SKM-1 (cell line): Measurements from ENCODE around the gene MGAT4B.
"Not testable (repeated sequence)": the region's sequence is repeated elsewhere in the genome, so short reads cannot be mapped to it uniquely, and the experiment has no call there.

ENCODE experiments used
- DNase-seq: peaks from one replicate; lab custom pipeline; 2025; ENCODE audit not compliant: unreplicated experiment; lab: John Stamatoyannopoulos, UW

The MGAT4B gene

DNA sequence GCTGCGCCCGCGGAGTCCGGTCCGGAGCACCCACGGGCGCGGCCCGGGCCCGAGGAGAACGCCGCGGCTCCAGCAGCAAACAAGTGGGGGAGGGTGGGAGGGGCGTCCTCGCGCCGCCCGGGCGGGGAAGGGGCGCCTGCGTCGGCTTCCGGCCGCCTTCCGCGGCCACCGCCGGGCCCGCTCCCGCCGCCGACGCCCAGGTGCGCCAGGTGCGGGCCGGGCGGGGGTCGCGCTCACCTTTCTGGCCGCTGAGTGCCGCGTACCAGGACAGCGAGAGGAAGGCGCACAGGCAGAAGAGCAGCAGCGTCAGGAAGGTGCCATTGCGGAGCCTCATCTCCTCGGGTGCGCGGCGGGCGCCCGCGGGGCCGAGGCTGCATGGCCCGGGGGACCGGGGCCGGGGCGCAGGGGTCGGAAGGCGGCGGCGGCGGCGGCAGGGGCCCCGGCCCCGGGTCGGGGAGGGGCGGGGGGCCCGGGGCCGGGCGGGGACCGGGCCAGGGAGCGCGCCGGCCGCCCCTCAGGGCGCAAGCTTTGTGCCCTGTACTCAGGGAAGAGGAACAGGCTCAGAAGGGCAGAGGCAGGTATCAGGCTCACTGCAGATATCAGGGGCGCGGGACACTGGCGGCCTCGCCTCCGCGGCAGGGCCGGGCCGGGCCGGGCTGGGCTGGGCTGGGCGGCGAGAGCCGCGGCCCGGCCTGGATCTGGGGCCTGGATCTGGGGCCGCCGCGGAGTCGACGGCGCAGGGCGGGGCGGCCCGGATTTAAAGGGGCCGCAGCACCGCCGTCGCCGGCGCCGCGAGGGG, at the start of gene MGAT4B:
Gene MGAT4B, minus strand, starts transcription at position 617 of the 799 bp plus-strand sequence. Its CDS starts 283 bp downstream, at position 334.
- no peak for DNase-seq

DNA sequence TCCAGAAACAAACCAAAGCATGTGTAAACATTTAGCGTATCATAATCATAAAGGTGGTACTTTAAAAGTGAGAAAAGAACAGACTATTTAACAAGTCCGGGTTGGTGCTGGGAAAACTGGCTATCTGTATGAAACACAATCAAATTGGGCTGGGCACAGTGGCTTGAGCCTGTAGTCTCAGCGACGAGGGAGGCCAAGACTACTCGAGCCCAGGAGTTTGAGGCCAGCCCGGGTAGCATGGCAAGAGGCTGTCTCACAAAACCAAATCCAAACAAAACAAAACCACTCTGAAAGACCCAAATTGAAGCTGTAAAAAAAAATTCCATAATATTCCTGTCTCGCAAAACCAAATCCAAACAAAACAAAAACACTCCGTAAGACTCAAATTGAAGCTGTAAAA, 47.7 kb upstream of the MGAT4B start:
- DNase-seq: no peak

DNA sequence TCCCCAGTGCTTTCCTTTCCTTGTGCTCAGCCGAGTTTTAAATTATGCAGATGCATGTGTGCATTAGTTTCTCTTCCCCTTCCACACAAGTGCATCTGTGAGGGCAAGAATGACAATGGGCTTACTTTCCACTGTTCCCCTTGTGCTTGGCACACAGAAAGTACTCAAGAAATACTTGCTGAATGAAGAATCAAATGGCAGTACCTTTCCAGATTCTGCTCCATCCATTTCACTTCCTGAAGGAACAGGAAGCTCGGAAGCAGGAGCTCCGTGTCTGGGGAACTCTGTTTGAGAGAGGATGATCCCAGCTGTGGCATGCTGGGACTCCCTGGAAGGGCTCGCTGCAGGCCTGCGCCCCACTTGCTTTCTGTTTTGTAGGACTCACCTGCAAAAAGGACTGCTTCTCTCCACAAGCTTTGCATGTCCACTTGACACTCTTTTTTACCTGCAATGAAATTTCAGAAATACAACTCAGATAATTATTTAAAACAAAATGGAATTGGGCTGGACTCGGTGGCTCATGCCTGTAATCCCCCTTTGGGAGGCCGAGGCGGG, 46.4 kb upstream of the MGAT4B start:
- DNase-seq: no peak

DNA sequence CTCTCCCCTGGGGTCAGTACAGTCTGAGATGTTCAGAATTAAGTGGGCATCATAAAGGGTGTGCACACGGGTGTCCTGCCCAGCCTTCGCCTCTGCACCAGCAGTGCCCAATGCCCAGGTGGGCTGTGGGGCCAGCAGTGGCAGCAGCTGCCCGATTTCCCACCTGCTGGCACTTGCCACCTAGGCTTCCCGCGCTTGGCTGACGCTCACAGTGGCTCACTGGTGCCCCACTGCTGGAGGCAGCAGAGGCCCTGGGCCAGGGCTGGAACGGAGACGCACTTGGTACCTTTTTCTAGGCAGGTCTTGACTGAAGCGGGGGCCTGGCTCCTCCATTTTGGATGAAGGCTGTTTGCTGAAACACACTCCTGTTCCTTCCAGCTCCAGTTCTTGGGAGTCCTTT, 35.0 kb upstream of the MGAT4B start:
- no peak for DNase-seq

DNA sequence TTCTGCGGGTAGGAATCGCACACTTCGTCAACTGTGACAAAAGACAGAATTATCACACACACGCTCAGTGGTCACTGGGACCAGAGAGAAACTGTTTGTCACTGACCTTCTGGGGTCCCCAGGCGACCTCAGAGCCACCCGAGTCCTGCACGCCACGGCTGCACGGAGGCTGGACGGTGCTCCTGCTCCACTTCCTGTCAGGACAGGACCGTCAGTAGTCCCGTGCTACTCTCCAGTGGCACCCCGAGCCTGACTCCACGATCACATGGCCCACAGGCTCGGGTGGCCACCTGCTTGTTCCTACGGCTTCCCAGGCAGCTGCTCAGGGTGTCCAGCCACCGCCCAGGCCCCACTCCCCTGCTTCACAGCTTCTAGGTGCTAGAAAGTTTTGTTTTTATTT, 34.1 kb upstream of the MGAT4B start:
- no peak for DNase-seq

DNA sequence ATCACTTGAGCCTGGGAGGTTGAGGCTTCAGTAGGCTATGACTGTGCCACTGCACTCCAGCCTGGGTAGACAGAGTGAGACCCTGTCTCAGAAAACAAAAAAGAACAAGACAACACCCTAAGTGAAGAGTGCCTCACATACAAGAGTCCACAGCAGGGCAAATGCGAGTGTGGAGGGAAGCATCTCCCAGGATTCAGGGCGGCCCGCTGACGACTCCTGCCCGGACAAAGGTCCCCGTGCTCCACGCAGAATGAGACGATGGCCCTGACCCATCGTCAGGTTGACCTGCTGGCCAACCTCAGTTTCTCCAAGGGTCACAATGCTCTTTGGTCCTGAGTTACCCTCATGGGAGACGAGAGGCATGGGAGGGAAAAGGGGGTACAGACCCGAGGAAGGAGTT, 33.7 kb upstream of the MGAT4B start:
- no peak for DNase-seq

DNA sequence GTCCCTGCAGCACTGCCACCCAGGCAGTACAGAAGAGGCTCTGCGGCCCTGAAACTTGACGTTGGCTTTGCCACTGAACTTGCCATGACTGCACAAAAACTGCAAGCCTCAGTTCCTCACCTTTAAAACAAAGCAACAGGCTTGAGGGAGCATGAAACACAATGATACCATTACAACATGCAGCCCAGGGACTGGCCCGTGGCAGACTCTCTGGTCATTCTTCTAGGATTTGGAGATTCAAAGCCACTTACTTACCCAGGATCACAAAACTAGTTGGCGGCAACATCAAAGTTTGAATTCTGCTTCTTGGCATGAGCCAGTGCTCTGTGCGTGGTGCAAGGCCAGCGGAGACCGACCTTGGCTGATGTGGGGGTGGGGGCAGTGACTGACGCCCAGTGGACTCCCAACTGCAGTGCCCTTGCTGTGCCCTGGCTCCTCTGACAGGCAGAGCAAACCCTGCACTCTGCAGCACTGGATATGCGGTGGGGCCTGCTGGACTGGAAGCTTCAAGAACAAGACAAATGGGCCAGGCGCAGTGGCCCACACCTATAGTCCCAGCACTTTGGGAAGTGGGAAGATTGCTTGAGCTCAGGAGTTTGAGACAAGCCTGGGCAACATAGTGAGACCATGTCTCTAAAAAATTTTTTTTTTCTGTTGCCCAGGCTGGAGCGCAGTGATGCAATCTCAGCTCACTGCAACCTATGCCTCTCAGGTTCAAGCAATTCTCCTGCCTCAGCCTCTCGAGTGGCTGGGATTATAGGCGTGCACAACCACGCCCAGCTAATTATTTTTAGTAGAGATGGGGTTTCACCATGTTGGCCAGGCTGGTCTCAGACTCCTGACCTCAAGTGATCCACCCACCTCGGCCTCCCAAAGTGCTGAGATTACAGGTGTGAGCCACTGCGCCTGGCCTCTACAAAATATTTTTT, 32.9 kb upstream of the MGAT4B start:
- DNase-seq: no peak

DNA sequence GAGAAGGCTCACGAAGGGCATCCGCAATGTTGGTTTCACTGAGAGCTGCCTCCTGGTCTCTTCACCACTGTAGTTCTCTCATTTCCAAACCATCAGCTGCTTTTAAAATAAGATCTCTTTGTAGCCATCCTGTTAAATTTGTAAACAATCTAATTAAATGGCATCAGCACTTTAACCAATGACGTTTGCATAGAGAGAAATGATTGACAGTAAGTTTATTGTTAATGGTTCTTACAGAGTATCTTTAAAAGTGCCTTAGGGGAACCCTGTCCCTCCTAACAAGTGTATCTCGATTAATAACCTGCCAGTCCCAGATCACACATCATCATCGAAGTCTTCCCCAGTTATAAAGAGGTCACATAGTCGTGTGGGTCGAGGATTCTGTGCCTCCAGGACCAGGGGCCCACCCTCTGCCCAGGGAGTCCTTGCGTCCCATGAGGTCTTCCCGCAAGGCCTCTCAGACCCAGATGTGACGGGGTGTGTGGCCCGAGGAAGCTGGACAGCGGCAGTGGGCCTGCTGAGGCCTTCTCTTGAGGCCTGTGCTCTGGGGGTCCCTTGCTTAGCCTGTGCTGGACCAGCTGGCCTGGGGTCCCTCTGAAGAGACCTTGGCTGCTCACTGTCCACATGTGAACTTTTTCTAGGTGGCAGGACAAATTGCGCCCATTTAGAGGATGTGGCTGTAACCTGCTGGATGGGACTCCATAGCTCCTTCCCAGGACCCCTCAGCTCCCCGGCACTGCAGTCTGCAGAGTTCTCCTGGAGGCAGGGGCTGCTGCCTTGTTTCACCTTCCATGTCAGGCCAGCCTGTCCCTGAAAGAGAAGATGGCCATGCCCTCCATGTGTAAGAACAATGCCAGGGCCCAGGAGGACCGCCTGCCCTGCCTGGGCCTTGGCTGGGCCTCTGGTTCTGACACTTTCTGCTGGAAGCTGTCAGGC, 30.7 kb upstream of the MGAT4B start:
- DNase-seq: no peak

DNA sequence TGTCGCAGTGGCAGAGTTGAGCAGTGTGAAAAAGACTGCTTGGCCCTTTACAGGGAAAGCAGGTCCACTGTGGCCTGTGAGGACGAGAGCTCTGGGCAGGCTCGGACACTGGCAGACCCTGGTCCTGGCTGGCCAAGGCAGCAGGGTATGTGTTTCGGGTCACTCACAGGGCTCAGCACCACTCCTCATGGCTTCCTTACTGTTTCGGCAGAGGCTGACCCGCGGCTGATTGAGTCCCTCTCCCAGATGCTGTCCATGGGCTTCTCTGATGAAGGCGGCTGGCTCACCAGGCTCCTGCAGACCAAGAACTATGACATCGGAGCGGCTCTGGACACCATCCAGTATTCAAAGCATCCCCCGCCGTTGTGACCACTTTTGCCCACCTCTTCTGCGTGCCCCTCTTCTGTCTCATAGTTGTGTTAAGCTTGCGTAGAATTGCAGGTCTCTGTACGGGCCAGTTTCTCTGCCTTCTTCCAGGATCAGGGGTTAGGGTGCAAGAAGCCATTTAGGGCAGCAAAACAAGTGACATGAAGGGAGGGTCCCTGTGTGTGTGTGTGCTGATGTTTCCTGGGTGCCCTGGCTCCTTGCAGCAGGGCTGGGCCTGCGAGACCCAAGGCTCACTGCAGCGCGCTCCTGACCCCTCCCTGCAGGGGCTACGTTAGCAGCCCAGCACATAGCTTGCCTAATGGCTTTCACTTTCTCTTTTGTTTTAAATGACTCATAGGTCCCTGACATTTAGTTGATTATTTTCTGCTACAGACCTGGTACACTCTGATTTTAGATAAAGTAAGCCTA, 29.8 kb upstream of the MGAT4B start:
- DNase-seq: no peak

DNA sequence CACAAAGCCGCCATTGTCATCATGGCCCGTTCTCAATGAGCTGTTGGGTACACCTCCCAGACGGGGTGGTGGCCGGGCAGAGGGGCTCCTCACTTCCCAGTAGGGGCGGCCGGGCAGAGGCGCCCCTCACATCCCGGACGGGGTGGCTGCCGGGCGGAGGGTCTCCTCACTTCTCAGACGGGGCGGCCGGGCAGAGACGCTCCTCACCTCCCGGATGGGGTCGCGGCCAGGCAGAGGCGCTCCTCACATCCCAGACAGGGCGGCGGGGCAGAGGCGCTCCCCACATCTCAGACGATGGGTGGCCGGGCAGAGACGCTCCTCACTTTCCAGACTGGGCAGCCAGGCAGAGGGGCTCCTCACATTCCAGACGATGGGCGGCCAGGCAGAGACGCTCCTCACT, 28.2 kb upstream of the MGAT4B start:
- DNase-seq: not testable (repeated sequence)

DNA sequence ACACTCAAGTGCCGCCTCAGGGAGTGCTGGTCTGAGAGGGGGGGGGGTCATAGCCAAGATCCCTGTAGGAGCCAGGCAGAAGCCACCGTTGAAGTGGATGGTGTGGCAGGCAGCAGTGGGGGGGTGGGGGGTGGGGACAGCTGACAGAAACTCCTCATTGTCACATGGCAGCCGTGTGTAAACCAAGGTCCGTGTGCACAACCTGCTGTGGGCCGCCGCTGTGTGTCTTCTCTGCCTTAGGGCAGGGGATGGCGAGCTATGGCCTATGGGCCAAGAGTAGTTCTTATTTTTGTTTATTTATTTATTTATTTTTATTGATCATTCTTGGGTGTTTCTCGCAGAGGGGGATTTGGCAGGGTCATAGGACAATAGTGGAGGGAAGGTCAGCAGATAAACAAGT, 27.5 kb upstream of the MGAT4B start:
- no peak for DNase-seq

DNA sequence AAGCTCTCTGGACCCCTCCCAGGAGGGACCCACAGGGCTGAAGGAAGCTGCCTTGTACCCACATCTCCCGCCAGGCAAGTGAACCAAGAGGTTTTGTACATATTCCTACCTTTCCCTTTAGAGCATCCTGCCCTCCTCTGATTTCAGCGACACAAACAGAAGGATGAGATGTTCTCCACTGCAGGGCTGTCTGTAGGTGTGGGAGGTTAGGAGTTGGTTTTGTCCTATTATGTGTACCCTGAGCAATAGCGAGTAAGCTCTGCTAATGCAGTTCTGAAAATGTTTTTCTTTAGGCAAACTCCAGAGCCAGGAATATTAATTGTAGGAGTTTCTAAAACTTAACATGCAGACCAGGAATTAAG, 27.0 kb upstream of the MGAT4B start:
- DNase-seq: no peak

DNA sequence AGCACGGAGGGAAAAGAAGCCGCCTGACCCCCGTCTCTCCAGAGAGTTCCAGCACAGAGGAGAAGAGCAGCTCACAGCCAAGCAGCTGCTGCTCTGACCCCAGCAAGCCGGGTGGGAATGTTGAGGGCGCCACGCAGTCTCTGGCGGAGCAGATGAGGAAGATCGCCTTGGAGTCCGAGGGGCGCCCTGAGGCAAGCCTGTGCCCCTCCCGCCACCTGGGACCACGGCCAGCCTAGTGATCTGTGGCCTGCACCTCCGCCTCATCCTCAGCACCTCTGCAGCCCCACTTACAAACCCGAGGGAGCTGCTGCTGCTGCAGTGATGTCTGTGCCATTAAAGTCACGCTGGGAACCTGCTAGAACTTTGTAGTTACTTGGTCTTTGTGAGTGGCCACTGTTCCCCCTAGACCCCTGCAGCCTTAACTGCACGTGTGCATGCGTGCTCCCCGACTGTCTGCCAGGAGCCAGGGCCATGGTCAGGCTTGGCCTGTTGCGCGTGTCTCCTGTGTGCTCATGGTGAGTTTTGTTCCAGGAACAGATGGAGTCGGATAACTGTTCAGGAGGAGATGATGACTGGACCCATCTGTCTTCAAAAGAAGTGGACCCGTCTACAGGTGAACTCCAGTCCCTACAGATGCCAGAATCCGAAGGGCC, 26.5 kb upstream of the MGAT4B start:
- DNase-seq: no peak

DNA sequence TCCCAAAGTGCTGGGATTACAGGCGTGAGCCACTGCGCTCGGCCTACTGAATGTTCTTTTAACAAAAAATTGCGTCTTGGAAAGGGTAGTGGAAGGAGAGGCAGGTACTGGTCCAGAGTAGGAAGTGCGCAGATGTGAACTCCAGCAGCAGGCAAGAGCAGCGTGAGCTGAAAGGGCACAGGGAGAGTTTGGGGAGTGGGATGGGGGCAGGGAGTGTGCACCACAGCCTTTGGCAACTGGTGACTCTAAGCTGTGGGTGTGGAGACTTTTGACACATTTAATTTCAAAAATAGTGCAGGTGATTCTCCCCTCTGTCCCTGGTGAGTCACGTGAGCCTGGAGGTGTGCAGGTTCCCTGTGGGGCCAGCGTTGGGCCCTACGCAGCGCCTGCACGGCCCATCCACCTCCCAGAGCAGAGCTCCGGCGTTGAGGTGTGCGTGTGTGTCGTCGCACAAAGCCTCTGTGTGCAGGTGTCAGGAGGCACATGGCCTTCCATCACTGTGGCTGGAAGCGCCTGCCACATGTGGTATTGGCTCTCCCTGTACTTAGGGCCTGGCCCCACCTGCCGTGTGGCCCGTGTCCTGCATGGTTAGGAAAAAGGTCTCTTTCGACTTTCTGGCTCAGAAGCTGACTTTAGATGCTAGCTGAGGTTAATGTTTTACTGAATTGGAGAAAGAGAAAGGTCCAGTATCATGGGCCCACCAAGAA, 25.5 kb upstream of the MGAT4B start:
- DNase-seq: no peak

DNA sequence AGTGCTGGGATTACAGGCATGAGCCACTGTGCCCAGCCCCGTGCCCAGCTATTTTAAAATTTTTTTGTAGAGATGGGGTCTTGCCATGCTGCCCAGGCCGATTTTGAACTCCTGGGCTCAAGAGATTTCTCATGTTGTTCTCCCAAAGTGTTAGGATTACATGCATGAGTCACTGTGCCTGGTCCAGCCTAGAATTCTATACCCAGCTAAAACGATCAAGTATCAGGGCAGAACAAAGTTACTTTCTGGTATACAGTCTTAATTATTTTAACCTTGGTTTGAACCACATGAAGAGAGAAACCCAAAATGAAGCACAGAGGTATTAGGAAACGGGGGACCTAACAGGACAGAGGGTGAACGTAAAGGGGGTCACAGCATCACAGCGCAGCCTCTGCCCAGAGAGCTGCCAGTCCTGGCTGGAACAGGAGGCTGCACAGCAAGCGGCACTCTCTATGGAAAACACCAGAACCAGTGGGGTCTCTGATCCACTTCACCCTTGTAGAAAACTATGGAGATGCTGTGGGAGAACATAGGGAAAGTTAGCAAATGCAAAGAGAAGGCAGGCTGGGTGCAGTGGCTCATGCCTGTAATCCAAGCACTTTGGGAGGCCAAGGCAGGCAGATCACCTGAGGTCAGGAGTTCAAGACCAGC, 24.3 kb upstream of the MGAT4B start:
- no peak for DNase-seq

DNA sequence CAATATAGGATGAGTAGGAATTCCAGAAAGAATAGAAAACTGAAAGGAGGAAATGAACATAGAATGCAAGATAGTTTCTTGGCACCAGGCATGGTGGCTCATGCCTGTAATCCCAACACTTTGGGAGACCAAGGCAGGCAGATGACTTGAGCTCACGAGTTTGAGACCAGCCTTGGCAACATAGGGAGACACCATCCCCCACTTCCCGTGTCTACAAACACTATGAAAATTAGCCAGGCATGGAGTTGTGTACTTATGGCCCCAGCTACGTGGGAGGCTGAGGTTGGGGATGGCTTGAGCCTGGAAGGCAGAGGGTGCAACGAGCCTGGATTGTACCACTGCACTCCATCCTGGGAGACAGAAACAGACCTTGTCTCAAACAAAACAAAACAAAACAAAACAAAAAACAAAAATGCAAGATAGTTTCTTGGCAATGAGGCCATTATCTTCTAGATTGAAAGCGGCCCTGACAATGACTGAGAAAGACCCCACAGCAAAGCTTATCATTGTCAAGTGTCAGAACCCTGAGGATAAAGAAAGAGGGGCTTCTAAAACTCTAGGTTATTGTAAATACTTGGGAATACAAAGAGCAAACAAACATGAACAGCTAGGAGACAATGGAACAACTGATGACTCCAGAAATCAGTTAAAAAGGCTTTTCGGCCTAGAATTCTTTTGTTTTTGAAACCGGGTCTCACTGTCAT, 23.2 kb upstream of the MGAT4B start:
- DNase-seq: no peak

DNA sequence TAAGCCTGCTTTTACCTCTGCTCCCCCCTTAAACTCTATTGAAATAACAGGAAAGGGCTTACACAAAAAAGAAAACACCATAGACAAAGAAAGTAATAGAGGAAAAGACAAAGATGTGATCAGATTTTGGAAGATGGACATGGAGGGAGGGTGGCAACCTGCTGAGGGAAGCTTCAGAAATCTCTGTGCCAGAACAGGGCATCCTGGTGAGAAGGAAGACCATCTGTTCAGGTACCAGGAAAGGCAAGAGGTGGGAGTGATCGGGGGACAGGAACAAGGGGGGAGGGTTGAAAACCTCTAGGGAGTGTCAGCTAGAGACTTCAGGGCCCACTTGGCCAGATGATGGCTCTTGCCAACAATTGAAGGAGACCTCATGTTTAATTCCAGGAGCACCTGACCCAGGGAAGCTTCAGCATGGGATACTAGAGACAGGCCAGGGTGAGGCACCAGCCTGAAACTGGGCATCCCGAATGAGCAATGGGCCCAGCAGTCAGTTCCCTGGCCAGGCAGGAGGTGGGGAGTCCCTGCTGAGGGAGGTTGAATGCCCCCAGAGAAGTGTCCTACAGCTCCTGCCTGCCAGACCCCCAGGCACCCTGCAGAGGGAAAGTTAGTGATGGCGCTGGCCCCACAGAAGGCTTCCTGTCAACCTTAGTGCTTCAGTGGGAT, 22.2 kb upstream of the MGAT4B start:
- no peak for DNase-seq
